Activated naive CD4-positive, alpha-beta T cell treated with anti-CD3 and anti-CD28 coated beads, Interleukin-2, amount 50 U/mL, for 24 hours (primary cell): ENCODE measurements around the gene RNF220.

Experiments
- H3K27ac Mint-ChIP-seq: one replicate; pipeline ENCODE4 v1.8.0; 2021; ENCODE audit warnings: mild to moderate bottlenecking, mixed read lengths
- H3K27me3 Mint-ChIP-seq: one replicate; pipeline ENCODE4 v1.8.0; 2021; ENCODE audit warnings: mixed read lengths
- H3K36me3 Mint-ChIP-seq: one replicate; pipeline ENCODE4 v1.8.0; 2021; ENCODE audit warnings: mixed read lengths
- H3K4me1 Mint-ChIP-seq: one replicate; pipeline ENCODE4 v1.8.0; 2021; ENCODE audit warnings: mixed read lengths
- H3K4me3 Mint-ChIP-seq: one replicate; pipeline ENCODE4 v1.8.0; 2021; ENCODE audit warnings: mild to moderate bottlenecking, mixed read lengths
- H3K9me3 Mint-ChIP-seq: one replicate; pipeline ENCODE4 v1.8.0; 2021; ENCODE audit warnings: mixed read lengths

RNF220 gene

DNA sequence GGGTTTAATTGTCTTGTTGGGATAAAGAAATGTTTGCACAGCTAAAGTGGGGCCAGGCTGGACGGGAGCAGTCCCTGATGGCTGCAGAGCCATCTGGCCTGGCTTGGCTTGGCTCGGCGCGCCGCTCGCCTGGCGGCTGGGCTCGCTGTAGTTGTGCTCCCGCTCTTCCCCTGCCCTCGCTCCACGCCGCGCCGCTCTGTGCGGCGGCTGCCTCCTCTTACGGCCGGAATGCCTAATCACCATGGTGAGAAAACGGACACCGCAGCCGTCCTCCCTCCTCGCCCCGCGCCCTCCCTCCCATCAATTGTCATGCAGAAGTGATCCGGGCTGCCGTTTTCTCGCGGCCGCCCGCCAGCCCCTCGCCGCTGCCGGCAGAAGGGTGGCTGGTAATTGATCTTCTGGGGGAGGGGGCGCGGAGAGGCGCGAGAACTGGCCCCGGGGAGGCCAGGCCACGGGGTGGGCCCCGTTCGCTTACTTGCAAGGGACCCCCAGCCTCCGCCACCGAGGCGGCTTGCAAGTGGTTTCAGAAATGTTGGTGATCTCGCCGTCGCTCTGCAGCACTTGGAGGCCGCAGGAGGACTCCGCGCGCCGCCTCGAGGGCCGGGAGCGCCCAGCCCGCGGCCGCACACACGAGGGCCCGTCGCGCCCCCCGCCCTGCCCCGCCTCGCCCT lies 12.4 kb downstream of the RNF220 start:
- no peaks in the 10 kb centered on the region for H3K9me3 Mint-ChIP-seq
- H3K27ac Mint-ChIP-seq, result no peak overlapping the region
- H3K4me3 Mint-ChIP-seq, result peak overlapping the region; percentile 27
- no peaks in the 10 kb centered on the region for H3K36me3 Mint-ChIP-seq
- peaks cover 26% of the 10 kb centered on the region for H3K27me3 Mint-ChIP-seq
- no peaks in the 10 kb centered on the region for H3K4me1 Mint-ChIP-seq

GRCh38 chr1:44418022-44418673 lies 13.1 kb downstream of the RNF220 start:
- peak overlapping the region; percentile 33 for H3K4me3 Mint-ChIP-seq
- no peak overlapping the region for H3K27ac Mint-ChIP-seq
- H3K27me3 Mint-ChIP-seq, result peaks cover 29% of the 10 kb centered on the region
- H3K9me3 Mint-ChIP-seq, result no peaks in the 10 kb centered on the region
- H3K36me3 Mint-ChIP-seq, result no peaks in the 10 kb centered on the region
- no peaks in the 10 kb centered on the region for H3K4me1 Mint-ChIP-seq

DNA sequence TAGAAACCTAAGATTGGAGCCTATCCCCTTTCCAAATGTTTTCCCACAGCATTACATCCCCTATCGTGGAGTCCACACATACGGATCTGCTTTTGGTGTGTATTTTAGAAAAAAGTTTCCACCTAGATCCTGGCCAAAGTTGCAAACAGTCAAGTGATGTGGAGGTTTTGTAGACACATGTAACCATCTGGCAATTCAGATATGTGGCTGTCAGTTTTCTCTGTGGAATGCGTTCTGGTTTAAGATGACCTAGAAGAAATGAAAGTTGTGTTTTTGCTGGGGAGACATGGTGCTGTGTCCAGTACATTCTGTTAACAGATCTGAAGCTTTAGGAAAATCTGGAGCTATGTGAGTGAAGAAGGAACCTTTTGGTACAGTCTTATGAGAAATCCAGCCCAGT lies 14.8 kb downstream of the RNF220 start:
- no peaks in the 10 kb centered on the region for H3K36me3 Mint-ChIP-seq
- peaks cover 34% of the 10 kb centered on the region for H3K27me3 Mint-ChIP-seq
- H3K27ac Mint-ChIP-seq, result no peak overlapping the region

GRCh38 chr1:44420535-44420934 lies 15.5 kb downstream of the RNF220 start:
- H3K4me3 Mint-ChIP-seq, result no peak overlapping the region
- no peaks in the 10 kb centered on the region for H3K9me3 Mint-ChIP-seq
- peaks cover 8% of the 10 kb centered on the region for H3K4me1 Mint-ChIP-seq
- H3K27me3 Mint-ChIP-seq, result peaks cover 36% of the 10 kb centered on the region
- no peak overlapping the region for H3K27ac Mint-ChIP-seq
- H3K36me3 Mint-ChIP-seq, result no peaks in the 10 kb centered on the region

More for the DNA sequence above, 14.8 kb downstream of the RNF220 start:
- Mint-ChIP-seq H3K9me3 (no peaks in the 10 kb centered on the region), H3K4me1 (peaks cover 8% of the 10 kb centered on the region), H3K4me3 (no peak overlapping the region)

DNA sequence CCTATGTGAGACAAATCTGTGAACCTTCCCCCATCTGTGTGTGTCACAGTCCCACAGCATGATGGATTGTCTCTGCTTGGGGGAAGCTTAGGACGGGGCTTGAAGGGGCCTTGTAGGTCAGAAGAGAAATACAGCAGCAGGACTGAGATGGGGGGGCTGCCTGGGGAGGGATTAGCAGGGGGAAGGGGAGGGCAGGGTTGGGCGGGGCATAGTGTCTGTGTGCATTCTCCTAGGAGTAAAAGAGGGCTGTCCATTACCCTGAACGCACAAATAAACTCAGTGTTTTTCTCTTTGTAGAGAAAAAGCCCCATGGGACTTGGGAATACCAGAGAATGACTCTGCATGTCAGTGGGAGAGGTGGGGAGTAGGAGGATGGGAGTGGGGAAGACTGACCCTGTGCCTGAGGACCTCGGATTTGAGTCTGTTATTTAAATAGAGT lies 16.4 kb downstream of the RNF220 start:
- Mint-ChIP-seq H3K36me3 (no peaks in the 10 kb centered on the region), H3K27me3 (peaks cover 43% of the 10 kb centered on the region)

DNA sequence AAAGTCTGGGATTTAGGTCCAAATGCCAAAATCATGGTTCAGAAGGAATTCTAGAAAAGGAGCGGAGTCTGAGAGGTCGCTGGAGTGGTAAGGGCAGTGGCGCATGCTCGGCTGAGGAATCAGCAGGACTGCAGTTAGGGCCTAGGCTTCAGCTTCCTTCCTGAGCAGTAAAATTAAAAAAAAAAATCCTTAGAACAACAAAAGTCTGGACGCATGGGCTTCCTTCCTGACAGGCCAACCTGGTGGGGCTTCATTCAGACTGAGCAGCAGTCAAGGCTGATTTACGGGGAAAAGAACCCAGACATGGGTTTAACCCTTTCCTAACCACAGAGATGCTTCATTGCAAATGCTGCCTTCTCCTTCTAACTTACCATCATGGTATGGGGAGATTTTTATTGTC lies 17.1 kb downstream of the RNF220 start:
- Mint-ChIP-seq H3K4me3 (no peak overlapping the region), H3K27me3 (peaks cover 43% of the 10 kb centered on the region), H3K4me1 (peaks cover 8% of the 10 kb centered on the region), H3K9me3 (no peaks in the 10 kb centered on the region), H3K27ac (no peak overlapping the region), H3K36me3 (no peaks in the 10 kb centered on the region)

More for the DNA sequence above, 16.4 kb downstream of the RNF220 start:
- Mint-ChIP-seq H3K4me3 (no peak overlapping the region), H3K27ac (no peak overlapping the region), H3K9me3 (no peaks in the 10 kb centered on the region), H3K4me1 (peaks cover 8% of the 10 kb centered on the region)

DNA sequence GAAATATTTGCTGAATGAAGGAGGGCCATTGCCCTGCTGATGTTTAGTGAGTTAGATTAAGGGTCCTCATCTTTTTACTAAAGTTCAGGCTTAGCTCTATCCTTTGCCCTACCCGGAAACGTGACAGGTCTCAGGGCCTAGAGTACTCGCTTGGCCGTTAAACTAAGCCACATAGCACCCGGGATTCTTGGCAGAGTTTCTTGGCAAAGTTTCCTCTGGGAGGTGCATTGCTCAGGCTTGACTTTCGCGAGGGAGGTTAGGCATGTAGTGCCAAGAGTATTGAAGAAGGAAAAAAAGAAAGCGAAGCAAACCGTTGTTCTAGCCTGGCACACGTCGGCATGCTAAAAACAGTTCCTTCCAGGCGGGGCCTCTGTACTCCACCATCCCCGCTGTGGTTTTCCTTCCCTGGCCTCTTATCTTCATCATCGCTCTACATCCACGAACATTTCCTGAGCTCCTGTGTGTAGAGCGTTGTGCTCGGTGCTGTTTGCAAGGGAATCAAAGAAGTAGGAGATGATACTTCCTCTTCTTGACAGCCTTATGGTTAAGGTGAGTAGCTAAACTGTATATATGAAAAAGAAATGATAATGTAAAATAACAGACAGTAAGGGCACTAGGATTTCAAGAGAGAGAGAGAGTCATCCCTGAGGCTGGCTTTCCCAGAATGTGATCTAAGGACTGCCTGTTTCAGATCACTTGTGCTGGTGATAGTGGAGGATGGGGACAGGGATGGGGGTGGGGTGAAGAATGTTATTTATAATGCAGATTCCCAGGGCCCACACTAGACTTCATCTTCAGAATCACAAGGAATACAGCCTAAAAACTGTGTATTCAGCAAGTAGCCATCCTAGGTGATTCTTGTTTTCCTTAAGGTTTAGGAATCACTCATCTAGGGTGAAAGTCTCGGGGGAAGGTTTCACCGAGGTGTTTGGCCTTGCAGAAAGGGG lies 18.8 kb downstream of the RNF220 start:
- H3K4me1 Mint-ChIP-seq, result peaks cover 8% of the 10 kb centered on the region
- H3K36me3 Mint-ChIP-seq, result no peaks in the 10 kb centered on the region
- H3K27me3 Mint-ChIP-seq, result peaks cover 46% of the 10 kb centered on the region
- no peak overlapping the region for H3K4me3 Mint-ChIP-seq
- H3K9me3 Mint-ChIP-seq, result no peaks in the 10 kb centered on the region
- no peak overlapping the region for H3K27ac Mint-ChIP-seq

DNA sequence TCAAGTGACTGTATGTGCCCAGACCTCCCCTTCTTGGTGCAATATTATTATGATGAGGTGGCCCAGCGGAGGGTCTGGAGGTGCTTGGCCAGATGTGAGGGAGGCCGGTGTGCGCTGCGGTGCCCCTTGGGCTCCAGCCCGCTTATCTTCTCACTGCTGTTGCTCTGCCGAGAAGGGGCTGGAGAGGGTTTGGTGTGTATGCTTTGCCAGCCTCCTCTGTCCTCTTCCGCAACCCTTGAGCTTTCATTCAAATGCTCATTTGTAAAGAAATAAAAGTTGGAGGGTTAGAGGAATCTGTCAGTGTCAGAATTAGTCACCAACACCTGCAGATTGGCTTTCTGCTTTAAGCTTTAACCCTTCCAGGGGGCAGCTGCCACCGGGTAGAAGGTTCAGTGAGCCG lies 19.7 kb downstream of the RNF220 start:
- Mint-ChIP-seq H3K27me3 (peaks cover 47% of the 10 kb centered on the region), H3K36me3 (no peaks in the 10 kb centered on the region), H3K4me3 (no peak overlapping the region), H3K27ac (no peak overlapping the region), H3K9me3 (no peaks in the 10 kb centered on the region), H3K4me1 (peaks cover 8% of the 10 kb centered on the region)

GRCh38 chr1:44425341-44426082 lies 20.5 kb downstream of the RNF220 start:
- no peak overlapping the region for H3K4me3 Mint-ChIP-seq
- peaks cover 8% of the 10 kb centered on the region for H3K4me1 Mint-ChIP-seq
- no peaks in the 10 kb centered on the region for H3K9me3 Mint-ChIP-seq
- no peak overlapping the region for H3K27ac Mint-ChIP-seq
- no peaks in the 10 kb centered on the region for H3K36me3 Mint-ChIP-seq
- H3K27me3 Mint-ChIP-seq, result peaks cover 43% of the 10 kb centered on the region

- Mint-ChIP-seq H3K27me3 (peaks cover 18% of the 10 kb centered on the region), H3K27ac (no peak overlapping the region), H3K36me3 (no peaks in the 10 kb centered on the region)
Measured at GRCh38 chr1:44431861-44432260, 26.8 kb downstream of the RNF220 start.

DNA sequence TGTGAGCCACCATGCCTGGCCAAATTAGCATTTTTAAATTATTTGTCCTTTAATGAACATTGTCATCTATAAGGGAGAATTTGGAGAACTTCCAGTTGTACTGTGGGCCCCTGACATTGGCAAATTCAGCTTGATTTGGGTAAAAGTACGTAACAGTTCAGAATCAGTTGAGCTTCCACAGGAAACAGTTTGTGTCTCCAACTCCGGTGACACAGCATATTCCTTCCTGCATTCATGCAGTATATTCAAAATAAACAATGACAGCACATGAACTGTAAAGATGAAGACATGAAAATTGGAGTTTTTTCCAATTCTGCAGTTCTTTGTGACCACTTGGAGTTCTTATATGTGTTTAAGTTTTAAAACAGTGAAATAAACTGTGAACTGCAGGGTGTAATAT lies 28.2 kb downstream of the RNF220 start:
- Mint-ChIP-seq H3K27ac (no peak overlapping the region), H3K36me3 (no peaks in the 10 kb centered on the region), H3K4me3 (no peak overlapping the region), H3K27me3 (peaks cover 16% of the 10 kb centered on the region), H3K4me1 (no peaks in the 10 kb centered on the region), H3K9me3 (no peaks in the 10 kb centered on the region)

More at GRCh38 chr1:44431861-44432260, 26.8 kb downstream of the RNF220 start:
- Mint-ChIP-seq H3K9me3 (no peaks in the 10 kb centered on the region), H3K4me1 (no peaks in the 10 kb centered on the region), H3K4me3 (no peak overlapping the region)

DNA sequence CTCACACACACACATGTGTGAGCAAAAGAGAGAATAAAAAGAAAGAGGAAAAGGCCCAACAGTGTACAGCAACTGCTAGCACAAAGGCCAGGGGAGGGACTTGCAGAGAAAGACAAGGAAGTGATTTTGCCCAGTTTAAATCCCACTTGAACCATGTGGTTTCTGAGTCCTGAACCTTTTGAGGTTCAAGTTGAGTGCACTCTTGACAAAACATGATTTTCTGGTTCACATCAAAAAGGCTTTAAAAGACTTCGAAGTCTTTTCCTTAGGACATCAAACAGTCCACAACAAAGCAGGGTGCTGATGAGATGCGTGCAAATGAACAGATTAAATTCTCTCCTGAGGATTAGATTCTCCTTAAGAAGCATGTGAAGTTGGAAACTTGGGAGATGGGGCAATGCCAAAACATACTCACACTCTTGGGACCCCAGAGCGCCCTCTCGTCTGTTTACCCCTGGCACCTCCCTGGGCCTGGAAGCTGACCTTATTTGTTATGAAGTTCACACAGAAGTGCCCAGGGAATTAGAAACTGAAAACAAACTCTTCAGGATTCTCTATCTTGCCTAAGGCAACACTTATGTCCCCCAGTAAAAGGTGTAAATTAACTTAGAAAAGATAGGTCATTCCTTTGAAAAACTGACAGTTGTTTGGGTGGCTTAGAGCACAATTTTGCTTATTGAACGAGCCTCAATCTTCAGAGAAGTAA lies 31.5 kb downstream of the RNF220 start:
- no peaks in the 10 kb centered on the region for H3K4me1 Mint-ChIP-seq
- peaks cover 6% of the 10 kb centered on the region for H3K27me3 Mint-ChIP-seq
- no peaks in the 10 kb centered on the region for H3K9me3 Mint-ChIP-seq
- no peak overlapping the region for H3K4me3 Mint-ChIP-seq
- no peaks in the 10 kb centered on the region for H3K36me3 Mint-ChIP-seq
- H3K27ac Mint-ChIP-seq, result no peak overlapping the region

GRCh38 chr1:44437107-44437716 lies 32.2 kb downstream of the RNF220 start:
- no peak overlapping the region for H3K27ac Mint-ChIP-seq
- no peaks in the 10 kb centered on the region for H3K36me3 Mint-ChIP-seq
- no peaks in the 10 kb centered on the region for H3K4me1 Mint-ChIP-seq
- no peaks in the 10 kb centered on the region for H3K9me3 Mint-ChIP-seq
- peaks cover 3% of the 10 kb centered on the region for H3K27me3 Mint-ChIP-seq
- no peak overlapping the region for H3K4me3 Mint-ChIP-seq

GRCh38 chr1:44442791-44443190 lies 37.7 kb downstream of the RNF220 start:
- Mint-ChIP-seq H3K4me1 (no peaks in the 10 kb centered on the region), H3K9me3 (no peaks in the 10 kb centered on the region), H3K27me3 (peaks cover 4% of the 10 kb centered on the region), H3K36me3 (no peaks in the 10 kb centered on the region), H3K27ac (no peak overlapping the region), H3K4me3 (no peak overlapping the region)
